GM18508 (cell line): ENCODE data around the gene TP53AIP1.

Experiments
- ATAC-seq: cut with Tn5 transposase; IDR thresholded peaks from one replicate; pipeline ENCODE4 v1.9.1; 2021; ENCODE audit warnings: moderate number of reproducible peaks; ENCODE audit not compliant: insufficient read depth, unreplicated experiment

The TP53AIP1 gene

DNA sequence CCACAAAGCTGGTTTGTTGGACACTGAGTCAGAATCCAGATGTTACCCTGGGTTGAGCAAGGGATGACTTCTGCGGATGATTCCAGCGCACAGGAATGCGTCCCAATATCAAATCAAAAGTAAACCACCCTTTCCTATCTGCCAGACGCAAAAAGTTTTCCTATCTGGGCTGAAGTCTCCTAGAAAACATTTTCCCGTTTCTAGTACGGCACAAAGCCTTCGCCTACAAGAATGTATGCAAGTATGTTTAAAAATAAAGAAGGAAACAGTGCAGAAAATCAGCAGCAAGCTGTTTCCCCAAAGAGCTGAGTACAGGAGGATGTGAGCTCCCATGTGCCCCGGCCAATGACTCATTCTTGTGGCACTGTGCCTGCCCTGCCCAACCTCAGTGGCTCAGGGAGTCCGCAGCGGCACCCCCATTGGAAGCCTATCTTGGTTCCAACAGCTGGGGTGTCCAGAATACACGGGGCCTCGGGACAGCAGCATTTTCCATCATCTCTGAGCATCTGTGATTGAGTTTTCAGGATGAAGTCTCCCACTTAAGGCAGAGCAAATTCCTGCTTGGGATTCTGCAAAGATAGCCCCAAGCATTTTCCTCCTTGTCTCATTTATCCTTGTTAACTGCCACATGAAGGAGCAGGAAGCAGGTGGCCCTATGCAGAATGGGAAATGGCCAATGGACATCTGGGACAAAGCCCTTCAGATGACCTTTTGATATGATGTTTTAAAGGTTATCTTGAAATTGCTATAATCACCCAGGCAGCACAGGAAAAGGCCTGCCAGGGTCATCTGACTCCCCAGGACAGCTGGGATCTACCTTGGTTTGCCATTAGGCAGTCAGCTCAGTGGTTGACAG lies 34.1 kb downstream of the TP53AIP1 start:
- ATAC-seq = no peak

DNA sequence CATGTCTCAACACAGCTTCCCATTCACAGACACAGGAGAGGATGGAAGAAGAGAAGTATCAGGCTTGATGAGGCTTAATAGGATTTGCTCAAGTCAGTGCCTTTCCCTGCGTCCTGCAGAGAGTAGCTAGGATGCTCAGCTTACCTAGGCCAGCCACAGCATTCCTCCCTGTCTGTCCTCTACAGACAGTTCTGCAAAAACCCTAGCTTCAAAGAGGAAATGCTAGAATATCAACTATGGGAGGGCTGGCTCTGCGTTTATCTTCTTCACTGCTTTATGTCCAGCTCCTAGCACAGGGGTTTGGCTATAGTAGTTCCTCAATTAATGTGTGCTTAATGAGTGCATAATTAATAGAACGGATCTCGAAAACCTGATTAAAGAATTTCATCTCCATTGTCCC lies 35.1 kb downstream of the TP53AIP1 start:
- ATAC-seq = no peak

DNA sequence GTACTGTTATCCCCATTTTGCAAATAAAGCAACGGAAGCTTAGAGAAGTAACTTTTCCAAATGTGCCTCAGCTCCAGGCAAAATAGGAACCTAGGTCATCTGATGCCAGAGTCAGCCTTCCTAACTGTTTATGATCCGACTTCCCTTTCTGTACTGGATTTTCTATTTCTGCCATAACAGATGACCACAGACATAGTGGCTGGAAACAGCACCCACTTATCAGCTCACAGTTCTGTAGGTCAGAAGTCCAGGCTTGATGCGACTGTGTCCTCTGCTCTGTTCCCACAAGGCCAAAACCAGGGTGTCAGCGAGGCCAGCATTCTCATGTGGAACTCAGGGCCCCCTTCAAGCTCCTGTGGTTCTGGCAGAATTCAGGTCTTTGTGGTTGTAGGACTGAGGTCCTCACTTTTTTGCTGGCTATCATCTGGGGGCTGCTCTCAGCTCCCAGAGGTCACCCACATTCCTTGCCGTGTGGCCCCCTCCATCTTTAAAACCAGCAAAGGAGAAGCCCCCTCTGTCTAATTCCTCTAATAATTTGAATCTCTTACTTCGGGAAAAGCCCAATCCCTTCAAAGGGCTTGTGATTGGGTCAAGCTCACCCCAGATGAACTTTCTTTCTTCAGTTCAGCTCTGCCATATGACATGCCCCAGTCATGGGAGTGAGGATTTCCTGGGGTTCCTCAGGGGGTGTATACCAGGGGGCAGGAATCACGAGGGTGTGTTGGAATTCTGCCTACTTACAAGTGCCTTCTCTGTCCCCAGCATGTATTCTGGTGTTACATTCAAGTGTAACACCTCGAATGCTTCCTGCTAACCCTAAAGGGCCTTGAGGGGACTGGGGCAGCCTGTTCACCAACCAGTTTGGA lies 36.3 kb downstream of the TP53AIP1 start:
- ATAC-seq = no peak

DNA sequence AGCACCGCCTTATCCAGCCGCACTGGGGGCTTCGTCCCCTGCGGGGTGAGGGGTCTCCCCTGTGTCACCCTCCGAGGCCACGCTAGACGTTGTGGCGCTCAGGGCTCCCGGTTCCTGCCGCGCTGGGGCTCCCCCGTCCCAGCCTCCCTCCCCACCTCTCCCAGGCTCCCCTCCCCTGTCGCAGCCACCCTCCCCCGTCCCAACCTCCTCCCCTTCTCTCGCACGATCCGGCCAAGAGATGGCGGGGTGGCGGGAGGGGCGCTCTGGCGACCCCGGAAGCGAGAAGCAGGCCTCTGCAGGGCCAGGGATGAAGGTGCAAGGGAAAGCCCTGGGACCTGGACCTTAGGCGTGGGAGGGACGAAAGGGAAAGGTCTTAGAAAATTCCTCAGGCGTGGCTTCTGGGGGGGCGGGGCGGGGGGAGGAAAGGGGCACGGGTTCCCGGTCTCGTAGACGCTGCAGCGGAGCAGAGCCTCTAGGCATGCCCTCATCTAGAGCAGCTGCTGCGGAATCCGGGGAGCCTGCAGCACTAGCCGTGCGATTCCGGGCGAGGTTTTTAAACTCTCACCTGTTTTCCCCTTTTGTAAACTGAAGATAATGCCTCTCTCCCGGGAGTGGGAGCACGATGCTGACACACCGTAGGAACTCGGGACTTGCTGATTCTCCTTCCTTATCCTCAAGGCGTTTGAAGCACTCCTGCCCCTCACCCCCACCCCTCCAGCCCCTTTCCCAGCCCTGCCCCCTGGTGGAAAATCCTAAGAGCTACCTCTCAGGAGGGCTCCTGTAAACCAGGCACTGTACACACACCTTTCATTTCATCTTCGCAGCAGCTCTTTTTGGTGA lies 37.1 kb downstream of the TP53AIP1 start:
- no peak for ATAC-seq

DNA sequence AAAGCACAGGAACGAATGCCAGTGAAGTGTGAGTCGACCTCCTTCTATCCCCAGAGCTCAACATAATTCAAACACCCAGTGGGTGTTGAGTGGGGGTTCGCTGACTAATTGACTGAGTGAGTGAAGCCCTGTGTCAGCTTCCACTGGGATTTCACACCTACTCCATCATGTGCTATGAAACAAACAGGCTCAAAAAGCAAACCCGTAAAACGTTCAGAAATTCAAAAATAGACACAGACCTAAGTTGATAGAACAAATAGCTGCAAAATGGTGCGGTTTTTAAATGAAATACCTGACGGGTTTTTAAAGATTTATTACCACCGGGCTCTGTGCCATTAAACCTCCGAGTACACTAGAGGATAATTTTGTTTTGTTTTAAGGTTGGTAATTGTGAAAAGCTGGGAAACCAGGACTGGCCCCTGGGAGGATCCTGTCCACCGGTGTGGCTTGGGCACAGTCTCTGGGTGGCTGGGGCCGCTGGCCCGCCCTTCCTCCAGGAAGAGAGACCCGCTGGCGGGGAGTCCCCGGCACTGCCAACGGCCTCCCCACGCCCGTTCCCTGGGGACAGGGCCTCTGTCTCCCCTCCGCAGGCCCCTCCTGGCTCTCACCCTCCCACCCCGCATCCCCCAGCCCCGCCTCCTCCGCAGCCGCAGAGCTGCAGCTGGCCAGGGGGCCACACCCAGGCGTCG lies 37.9 kb downstream of the TP53AIP1 start:
- no peak for ATAC-seq

DNA sequence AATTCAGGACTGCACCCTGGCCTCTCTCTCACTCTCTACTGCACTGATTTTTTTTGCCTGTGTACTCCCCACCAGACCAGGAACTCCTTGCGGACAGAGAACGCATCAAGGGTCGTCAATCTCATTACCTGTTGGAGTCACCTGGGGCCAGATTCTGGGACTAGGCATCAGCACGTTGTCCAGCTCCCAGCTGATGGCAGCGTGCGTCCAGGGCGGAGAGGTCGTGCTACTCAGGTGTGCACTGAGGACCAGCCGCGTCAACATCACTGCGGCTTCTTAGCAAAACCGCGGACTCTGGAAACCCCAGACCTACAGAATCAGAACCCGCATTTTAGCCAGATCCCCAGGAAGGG lies 38.4 kb downstream of the TP53AIP1 start:
- no peak for ATAC-seq

DNA sequence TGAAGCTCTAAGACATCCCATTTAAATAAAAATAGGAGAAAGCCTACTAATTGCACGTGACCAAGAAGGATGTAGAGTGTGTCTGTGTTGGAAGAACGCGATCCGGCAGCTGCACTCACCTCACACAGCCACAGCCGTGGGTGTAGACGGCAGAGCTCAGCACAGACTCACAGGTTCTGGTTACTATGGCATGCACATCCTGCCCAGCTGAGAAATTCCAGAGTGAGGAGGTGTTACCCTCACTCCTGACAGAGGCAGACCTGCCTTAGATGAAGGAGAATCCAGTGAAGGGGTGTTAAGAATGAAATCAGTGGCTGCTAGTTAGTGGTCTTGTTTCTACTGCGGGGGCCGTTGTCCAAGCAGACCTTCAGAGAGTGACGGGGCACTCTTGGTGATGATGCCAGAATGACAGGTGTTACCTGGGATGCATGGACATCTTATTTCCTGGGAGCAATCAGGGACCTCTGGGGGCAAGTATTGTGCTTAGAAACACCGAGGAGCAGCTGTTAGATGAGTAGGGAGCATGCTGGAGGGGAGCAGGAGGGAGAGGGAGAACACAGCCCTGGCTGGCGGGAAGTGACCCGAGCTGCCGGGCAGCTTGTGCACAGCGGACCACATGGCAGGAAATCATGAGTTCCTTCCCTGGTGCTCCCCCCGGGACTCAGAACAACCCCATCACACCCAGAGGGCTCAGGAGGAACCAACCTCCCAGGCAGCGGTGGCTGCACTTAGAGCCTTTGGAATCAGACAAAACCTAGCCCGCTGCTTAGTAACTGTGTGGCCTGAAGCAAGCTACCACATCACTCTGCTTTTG lies 39.2 kb downstream of the TP53AIP1 start:
- no peak for ATAC-seq

DNA sequence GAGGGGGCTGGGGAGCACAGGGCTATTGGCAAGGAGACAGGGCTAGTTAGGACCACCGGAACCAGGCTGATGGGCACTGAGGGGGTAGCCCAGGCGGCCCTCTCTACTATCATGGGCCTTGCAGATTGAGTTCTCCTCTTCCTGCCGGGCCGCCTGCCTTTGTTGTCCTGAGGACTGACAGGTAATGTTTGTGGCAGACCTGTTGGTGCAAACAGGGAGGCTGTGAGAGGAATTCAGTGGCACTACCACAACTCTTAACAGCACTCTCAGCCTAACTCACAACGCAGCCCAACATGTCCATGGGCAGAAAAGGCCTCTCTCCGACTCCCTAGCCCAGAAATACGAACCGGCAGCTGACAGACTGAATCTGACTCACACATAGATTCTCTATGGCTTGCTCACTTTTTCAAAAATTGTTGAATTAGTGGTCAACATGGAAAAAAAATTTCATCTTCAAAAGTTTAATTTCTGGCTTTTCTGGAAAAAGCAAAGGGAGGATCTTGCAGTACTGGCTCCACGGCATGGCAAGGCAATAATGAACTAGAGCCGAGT lies 40.1 kb downstream of the TP53AIP1 start:
- ATAC-seq = no peak

DNA sequence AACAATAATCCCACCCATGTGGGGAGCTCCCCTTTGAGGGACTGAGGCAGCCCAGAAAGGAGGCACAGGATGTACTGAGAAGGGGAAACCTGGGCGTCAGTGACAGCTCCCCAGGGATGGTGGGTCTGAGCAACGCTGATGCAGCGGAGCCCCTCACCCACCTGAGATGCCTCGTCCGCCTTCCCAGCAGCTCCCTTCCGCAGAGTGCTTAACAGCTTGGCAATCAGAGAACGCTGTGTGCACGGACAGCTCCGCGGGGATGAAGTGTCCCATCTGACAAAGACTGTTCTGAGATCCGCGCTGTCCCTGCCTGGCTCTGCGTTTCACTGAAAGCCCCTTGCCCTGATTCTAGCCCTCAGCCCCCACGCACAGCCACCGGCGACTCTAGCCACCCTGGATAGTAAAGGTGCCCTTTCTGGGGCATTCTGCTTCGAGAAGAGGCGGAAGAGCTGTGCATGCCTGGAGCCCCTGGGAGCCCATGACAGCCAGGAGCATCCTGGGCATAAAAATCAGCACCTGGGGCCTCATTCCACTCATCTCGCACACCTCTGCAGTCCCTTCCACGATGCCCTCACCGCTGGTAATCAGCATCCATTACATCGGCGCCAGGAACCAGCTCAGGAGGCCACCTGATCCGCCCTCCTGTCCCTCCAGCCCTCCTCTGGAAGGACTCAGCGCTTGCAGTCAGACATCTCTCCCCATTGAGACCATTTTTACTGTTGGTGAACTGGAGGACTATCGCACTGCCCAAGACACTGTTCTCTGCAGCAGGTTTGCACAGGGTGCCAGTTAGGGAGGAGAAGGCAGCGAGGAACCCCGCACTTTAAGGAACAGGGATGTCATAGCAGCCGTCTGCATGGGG lies 40.8 kb downstream of the TP53AIP1 start:
- ATAC-seq = no peak

DNA sequence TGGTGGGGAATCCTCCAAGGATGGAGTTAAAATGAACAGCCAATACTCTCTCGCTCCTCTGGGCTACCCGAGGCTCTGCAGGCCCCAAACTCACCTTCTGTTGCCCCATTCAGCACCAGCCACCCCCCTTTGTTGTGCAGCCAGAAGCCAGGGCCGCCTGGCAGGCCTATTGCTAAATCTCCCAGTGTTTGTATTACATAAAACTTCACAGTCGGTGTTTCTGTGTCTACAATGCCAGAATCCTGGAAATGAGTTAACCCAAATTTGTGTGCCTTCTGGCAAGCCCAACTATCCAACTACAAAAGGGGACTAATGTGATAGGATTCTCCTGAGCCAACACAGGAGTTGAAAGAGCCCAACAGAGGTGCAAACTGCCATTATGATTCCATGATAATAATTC lies 42.2 kb downstream of the TP53AIP1 start:
- no peak for ATAC-seq

DNA sequence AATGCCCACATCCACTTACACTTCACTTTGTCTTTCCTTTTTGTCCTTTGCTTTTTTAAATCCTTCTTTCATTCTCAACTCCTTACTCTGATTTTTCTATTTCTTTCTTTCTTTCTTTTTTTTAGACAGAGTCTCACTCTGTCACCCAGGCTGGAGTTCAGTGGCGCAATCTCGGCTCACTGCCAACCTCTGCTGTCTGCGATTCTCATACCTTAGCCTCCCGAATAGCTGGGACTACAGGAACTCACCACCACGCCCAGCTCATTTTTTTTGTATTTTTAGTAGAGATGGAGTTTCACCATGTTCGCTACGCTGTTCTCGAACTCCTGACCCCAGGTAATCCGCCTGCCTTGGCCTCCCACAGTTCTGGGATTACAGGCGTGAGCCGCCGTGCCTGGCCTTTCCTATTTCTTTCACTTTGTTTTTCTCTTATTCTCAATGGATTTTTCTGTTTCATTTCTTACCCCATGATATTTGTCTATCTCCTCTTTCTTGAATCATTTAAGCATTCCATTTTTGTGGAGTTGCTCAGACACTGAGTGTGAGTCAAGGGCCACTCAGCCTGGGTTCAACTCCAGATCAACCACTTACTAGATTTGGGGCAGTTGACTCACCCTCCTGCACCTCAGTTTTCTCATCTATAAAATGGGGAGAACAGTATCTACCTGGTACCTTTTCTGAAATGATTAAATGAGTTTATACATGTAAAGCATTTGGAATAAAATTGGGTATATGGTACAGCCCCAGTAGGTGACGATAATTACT lies 43.9 kb downstream of the TP53AIP1 start:
- ATAC-seq = no peak

DNA sequence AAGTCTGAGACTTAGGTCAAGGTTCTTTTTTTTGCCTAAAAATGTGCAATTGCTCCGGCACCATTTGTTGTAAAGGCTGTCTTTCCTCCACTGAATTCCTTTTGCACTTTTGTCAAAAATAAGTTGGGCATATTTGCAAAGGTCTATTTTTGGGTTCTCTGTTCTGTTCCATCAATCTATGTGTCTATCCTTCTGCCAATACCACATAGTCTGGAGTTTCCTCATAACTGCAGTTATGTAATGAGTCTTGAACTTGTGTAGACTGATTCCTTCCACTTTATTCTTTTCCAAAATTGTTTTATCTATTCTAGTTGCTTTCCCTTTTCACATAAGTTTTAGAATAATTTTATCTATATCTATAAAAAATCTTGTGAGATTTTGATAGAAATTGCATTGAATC lies 44.8 kb downstream of the TP53AIP1 start:
- ATAC-seq = no peak

DNA sequence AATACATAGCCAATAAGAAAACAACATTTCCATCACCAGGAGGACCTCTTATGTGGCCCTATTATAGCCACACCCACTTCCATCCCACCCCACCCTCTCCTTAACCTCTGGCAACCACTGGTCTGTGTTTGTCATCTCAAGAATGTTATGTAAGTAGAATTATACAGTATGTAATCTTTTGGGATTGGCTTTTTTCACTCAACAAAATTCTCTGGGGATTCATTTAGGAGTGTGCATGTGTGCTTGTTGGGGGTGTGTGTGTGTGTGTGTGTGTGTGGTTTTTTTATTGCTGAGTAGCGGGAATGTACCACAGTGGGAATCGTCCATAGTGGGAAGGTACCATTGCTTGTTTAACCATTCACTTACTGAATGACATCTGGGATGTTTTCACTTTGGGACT lies 46.3 kb downstream of the TP53AIP1 start:
- no peak for ATAC-seq

DNA sequence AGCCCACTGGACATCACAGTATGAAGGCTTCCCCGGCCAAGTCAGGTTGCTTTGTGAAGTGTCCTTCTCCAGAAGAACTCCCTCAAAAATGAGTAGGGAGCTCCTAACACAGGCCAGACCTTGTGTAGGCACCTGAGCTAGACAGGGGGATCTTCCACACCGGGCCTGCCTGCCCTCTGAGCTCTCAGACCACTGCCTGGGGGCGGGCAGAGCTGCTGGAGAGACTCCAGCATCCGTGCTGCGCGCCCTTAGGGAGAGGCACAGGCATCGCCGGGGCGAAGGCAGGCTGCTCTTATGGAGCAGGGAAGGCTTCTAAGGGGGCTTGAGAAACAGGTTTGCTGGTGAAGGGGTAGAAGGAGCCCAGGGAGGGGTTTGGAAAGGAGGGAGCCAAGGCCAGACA lies 47.1 kb downstream of the TP53AIP1 start:
- no peak for ATAC-seq

DNA sequence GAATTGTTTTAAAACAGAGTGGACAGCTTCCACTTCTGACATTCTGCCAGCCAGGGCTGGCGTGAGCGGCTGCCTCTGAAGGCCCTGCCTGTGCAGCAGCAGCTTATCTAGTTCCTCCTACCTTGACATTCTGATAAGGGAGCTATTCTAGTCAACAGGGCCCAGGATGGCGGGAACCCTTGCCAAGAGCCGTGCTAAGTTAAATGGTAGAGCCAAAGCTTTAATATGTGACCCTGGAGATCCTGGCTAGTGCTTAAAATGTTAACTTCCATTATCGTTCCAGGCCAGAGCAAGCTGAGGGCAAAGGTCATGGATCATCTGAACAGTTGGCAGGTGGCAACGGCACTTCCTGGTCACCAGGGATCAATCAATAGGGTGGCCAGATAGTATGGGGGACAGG lies 48.0 kb downstream of the TP53AIP1 start:
- no peak for ATAC-seq

DNA sequence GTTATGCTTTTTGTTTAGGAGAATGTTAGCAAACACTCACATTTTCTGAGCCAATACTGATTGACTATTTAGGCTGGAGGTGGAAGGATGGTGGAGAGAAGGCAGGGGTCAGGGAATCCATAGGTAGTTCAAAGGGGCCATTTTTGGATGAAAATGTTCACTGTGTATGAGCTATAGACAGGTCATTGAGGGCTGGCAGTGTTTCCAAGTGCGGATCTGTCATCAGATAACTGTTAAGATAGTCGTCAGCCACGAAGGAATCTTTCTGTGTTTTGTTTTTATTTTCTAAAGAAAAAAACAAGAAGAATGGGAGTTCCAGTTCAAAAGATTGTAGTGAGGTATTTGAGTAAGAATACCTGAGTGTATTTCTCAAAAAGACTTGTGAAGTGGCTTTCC lies 48.4 kb downstream of the TP53AIP1 start:
- no peak for ATAC-seq

DNA sequence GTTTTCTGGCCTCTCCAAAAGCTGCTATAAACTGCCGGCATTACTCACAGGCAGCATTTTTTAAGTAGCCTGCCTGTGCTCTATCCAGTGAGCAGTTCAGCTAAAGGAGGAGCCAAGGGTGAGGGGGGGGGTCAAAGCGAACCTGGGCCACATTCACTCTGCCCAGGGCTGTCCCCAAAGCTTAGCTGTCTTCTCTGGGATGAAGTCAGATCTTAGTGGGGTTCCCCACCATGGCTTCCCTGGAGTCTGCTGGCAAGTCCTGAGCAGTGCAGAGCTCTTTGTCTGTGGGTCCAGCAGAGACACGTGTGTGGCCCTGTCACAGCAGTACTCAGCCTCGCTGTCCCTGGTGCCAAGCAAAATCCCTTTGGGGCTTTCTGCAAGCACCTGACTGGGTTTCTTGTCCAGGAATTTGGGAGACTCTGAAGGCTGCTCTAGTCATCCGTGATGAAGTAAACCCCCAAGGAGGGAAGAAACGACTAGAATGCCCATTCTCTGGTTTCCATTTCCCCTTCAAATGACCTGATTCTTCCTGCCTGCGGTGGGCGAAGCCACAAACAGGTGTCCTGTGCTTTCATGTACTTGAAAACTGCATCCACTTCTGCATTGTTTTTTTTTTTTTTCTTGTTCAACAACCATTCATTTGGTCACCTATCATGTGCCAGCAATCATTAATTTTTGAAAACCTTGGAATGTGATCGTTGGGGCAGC lies 48.9 kb downstream of the TP53AIP1 start:
- ATAC-seq = no peak
